Cardiac atrium fibroblast (primary cell): ENCODE measurements around the gene TXLNB. TPM values are rescaled to one million over a fixed set of nuclear protein-coding genes. Genes with fewer than 3 reads are reported as not detected.

ENCODE experiments used
- total RNA-seq: library from RNA; depleted of rRNA; stranded (reverse); fragments of >200 nt; gene quantifications from 2 replicates; pipeline ENCODE4 v1.2.3, GENCODE V29; 2015

Gene TXLNB
- under 0.01 TPM in 1 of 2 replicates, not detected in the other for total RNA-seq

GRCh38 chr6:139291813-139292619, at the start of gene TXLNB:
TXLNB (minus strand) TSS chr6:139291998; CDS start chr6:139288899, 3,099 bp downstream.

Other genes with a start within 250 kb of the TXLNB start
- gene HECA, start 156.9 kb downstream of the TXLNB start, total RNA-seq, result 13.5 and 14.1 TPM in 2 replicates
- gene CITED2, start 82.7 kb upstream of the TXLNB start, total RNA-seq, result 267 and 303 TPM in 2 replicates